NCI-H1105 treated with DMSO at 0.1 percent for 48 hours (cell line): Measurements from ENCODE around the gene DCBLD1.
"Not testable (repeated sequence)": the region's sequence is repeated elsewhere in the genome, so short reads cannot be mapped to it uniquely, and the experiment has no call there.

Experiments used
- DNase-seq: peaks from one replicate; lab custom pipeline; 2025; lab: John Stamatoyannopoulos, UW

DCBLD1 gene

DNA sequence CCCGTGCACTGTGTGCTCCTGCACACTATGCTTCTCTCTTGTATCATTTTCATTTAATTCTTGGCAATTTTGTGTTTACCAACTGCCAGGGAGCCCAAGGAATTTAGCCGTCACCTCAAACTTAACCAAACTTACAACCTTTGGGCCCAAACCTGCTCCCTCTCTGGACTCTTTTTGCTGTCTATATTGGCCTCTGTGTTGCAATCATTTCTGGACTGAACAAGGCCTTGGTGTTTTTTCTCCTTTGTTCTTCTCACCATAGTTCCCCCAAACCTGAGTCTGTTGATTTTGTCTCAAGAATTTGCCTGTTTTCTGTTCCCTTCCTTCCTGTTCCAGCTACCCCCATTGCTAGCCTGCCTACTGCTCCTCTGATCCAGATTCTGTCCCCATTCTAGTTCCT, 19.2 kb downstream of the DCBLD1 start:
- no peak for DNase-seq

DNA sequence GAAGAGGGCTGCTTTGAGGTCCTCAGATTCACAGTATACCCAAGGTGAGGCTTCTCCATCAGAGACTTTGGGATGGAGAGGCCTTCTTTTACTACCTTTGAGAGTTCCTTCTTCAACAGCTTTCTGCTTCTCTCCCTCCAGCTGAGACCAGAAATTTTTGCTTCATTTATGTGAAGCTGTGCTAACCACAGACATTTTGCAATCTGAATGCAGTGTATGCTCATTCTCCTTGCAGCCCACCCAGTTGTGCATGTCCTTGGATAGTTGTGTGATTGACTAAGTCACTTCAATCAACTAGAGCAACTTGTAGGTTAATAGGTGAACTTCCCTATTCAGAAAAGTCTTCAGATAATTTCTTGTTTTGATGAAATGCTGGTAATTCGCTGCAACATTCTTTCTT, 20.1 kb downstream of the DCBLD1 start:
- DNase-seq = no peak

DNA sequence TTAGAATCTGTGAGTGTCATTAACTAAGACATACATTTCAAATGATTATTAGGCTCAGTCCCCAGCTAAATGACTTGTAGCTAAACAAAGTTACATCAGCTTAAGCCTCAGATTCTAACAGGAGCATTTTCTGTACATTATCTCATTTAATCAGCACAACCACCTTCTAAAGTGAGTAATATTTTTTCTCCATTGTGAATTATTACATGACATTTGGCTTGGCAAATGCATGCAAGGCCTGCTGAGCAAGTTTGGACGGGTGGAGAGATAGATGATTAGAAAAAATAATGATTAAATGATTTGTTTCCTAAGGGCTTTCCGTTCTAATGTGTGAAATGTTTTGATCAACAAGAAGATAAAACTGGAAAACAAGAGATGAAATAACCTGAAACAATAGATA, 20.7 kb downstream of the DCBLD1 start:
- no peak for DNase-seq

DNA sequence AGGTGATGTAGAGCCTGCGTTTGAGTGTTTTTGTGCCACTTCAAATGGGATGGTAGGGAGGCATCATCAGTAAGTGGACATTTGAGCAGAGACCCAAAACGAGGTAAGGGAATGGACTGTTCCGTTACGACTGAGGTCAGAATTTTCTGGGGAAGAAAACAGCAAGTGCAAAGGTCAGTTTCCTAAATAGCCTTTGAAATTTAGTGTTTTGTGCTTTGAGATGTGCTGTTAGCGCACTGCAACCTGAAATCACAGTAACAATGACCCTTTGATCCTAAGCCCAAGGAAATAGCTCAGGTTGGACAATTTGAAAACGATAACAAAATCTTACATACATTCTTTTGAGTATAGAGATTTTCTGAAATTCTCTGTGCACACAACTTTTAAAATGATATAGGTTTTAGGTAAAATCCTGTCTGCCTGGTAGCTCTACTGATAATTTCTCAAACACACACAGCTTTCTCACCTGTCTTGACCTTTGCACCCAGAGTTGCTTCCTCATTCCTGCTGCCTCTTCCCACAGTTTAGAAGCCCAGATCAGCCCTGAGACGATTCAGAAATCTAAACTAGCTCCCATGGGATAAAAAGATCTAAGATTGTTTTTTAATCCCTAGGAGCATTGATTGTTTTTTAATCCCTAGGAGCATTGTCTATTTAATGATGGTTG, 22.1 kb downstream of the DCBLD1 start:
- DNase-seq = no peak

DNA sequence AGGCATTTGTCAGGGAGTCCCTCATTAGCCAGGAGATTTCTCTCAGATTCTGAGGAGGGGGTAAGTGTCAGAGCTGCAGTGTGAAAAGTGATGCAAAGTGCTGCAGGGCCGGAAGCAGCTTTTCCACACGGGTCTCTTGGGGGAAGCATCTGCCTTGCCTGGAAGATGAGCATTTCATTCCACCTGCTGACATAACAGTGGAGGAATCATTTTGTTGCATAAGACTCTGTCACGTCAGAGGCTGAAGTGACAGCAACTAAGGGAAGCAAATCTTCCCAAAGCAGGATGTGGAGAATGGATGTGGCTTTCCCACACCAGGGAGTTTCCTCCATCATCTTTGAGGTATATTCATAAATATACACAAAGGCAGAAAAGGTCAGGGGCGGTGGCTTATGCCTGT, 22.8 kb downstream of the DCBLD1 start:
- DNase-seq = no peak

DNA sequence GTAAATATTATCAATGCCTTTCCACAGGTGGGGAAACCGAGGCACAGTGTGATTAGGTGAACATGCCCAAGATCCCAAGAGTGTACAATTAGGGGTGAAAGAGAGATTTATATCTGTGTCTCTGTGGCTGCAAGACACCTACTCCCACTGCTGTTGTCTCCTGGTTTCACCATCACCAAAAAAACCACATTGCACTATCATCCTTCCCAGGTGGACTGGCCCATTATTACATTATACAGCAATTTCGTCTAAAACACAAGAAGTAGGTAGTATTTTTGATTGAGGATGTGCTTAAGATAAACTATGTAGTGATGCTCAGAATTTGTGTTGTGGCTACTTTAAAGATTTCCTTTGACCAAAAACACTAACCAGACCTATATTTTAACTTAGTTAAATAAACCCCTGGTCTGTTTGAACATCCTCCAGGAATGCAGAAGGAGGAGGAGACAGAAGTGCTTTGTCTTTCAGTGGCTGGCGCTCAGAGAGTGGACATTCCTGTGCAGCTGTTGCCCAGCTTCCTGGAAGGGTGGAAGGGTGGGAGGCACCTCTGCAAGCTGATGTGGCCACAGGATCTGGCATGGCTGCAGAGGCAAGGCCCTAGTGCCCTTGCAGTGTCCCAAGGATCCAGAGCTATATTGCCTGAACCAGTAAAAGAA, 23.8 kb downstream of the DCBLD1 start:
- DNase-seq = no peak

DNA sequence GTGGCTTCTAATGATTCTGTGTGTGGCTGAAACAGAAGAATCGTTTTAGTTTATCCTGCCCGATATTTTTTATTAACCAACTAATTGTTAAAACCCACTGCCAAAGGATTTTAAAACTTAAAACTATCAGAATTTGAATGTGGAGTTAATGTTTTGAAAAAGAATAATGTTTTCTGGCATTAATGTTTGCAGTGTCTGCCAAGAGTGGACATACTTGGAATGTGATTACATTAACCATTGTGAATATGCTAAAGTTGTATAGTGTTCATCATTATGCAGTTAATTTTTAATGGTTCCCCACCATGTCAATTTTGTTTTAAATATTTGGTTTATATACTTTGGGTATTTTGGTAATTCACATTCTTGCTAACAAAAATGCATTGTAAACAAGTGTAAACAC, 24.4 kb downstream of the DCBLD1 start:
- no peak for DNase-seq

DNA sequence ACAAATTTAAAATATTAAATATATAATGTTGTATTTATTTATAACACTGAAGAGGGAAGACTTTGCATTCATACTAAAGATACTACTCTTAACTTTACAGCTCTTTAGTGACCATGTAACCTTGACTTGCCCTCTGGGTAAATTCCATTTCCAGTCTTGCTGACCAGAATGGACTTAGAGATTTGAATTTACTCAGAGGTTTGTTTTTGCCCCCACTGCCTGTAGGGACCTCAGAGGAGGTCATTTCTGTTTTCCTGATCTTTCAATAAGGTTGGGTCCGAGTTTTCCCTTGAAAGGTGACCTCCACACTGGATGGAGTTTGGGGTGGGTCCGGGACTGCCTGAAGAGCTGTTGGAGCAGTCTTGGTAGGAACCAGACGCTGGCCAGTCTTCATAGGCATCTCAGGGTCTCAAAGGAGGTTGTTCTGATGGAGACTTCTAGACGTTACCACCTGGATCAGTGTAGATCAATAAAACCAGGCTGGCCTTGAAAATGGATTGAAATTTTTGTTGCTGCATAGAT, 26.0 kb downstream of the DCBLD1 start:
- DNase-seq = no peak

DNA sequence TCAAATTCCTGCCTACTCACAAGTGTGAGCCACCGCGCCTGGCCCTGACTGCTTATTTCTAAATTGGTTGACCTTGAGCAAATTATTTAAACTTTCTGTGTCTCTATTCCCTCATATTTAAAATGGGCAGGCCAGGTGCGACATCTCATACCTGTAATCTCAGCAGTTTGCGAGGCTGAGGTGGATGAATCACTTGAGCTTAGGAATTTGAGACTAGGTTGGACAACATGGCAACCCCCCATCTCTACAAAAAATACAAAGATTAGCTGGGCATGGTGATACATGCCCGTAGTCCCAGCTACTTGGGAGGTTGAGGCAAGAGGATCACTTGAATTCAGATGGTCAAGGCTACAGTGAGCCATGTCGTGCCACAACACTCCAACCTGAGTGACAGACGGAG, 26.5 kb downstream of the DCBLD1 start:
- no peak for DNase-seq

DNA sequence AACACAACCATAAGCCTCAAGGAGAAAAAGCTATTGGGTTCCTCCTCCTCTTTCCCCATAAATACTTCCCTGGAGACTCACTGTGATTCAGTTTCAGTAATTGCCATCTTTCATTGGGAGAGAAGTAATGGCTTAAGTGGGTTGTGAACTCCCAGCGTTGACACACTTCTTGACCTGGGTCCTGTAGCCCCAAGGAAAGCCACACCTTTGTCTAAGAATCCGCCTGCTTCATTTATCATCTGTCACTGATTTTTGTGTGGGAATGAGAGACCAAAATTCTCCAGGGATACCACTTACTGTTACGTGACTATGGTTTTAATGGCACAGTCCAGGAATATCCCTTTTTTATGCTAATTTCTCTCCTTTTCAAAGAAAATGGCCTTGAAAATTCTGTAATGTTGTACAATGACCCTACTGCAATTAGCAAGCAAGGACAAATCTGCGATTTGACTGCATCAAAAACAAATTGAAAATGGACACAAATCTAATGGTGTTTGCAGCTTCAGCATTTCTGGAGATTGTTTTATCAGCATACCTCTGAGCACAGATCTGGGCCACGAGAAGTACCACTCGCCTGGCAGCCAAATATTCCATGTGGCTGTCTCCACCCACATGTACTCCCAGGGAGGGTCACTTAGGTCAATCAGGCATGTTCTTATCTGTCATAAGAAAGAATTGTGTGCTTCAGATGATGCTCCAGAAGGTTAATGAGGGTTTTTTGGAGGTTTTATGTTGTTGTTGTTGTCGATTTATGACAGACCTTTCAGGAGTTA, 29.8 kb downstream of the DCBLD1 start:
- no peak for DNase-seq

DNA sequence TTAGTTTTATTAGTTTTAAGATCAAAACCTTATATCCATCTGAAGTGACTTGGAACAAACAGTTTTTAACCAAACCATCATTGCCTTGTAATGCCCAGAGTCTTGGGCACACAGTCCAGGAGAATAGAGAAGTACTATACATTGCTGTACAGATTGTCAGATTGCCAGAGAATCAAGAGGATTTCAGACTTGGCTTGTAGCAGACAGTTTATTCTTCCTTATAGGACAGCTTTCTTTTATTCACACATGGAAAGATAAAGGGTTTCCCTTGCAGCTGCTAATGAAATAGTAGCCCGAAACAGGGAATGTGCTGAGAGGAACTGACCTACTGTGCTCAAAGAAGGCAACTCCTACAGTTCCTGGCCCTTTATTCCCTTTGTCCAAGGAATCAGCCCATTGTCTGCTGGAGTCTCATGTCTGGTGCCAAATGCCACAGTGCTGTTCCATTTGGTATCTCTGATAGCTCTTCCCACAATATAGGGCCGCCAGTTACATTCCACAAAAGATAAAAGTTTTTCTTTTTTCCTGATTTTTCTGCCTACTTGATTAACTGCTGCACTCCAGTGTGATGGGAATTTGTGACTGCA, 30.6 kb downstream of the DCBLD1 start:
- DNase-seq = no peak

DNA sequence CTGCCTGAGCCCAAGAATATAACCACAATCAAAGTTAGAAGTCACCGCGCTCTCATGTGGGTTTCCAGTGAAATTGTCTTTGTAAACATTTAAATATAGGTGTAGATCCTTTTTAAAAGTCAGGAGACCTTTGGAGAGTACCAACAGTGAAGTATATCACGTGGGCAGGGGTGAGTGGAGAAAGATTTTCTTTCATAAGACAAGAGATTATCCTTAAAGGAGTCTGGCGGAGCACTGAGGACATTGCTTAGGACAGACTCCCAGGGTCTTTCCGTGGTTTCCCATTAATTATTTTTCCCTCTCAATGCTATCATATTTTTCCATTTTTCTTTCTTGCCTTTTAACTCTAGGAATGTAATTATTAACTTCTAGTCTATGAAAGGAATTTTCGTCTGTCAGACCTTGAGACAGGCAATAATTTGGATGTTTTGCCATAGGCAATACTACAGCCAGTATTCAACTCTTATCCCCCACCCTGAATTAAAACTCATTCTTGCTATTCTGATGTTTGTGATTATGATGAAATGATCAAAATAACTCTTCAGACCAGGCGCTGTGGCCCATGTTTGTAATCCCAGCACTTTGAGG, 31.4 kb downstream of the DCBLD1 start:
- DNase-seq = no peak

DNA sequence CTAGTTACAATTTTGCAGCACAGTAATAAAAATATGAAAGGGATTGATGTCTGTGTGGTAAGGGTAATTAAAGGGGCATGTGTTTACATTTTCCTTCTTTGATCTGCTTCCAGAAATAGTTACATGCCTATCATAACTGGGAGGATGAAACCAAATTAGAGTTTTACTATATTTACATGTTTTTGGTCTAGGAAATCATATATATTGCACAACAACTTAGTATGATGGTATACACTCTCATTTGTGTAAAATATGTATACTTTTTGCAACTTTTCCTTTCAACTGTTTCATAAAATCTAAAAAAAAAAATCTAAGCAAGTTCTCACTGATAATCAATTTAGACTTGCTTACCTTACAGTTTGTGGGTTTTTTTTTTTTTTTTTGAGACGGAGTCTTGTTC, 32.2 kb downstream of the DCBLD1 start:
- peak; percentile 7 for DNase-seq

DNA sequence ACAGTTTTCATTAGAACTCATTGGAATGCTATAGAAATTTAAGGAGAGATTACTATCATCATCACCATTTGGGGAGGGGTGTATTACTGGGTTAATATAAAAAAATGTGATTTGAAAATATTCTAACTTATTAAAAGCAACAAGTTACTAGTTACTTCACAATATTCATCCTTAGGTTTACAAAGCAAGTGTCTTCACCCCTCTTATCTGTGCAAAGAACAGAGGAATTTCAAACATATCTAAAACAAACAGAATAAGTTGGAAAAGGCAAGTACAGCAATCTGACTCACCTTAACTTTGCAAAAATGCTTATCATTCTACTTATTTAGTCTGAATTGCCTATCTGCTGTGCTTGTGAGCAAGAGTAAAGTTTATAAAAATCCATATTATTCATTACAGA, 32.9 kb downstream of the DCBLD1 start:
- no peak for DNase-seq

DNA sequence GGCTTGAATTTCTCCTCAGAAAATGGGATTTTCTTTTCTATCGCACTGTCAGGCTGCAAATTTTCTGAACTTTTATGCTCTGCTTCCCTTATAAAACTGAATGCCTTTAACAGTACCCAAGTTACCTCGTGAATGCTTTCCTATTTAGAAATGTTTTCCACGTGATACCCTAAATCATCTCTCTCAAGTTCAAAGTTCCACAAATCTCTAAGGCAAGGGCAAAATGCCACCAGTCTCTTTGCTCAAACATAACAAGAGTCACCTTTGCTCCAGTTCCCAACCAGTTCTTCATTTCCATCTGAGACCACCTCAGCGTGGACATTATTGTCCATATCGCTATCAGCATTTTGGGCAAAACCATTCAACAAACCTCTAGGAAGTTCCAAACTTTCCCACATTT, 35.5 kb downstream of the DCBLD1 start:
- not testable (repeated sequence) for DNase-seq

DNA sequence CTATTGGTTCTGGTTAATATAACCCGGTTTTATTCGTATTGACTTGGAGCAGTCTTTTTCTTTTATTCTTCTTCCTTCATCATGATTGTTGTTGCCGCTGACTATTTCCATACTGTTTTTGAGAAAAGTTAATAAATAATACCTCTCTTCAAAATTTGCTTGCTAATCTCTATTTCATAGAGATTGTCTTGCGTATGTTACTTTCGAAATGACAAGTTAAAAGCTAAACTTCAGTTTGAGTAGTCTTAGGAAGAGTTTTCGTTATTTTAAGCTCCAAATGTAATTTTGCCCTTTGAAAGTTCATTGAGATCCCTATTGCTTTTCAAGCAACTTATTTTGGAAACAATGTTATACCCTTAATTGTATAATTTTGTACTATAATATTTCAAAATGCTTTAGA, 36.4 kb downstream of the DCBLD1 start:
- DNase-seq = no peak

DNA sequence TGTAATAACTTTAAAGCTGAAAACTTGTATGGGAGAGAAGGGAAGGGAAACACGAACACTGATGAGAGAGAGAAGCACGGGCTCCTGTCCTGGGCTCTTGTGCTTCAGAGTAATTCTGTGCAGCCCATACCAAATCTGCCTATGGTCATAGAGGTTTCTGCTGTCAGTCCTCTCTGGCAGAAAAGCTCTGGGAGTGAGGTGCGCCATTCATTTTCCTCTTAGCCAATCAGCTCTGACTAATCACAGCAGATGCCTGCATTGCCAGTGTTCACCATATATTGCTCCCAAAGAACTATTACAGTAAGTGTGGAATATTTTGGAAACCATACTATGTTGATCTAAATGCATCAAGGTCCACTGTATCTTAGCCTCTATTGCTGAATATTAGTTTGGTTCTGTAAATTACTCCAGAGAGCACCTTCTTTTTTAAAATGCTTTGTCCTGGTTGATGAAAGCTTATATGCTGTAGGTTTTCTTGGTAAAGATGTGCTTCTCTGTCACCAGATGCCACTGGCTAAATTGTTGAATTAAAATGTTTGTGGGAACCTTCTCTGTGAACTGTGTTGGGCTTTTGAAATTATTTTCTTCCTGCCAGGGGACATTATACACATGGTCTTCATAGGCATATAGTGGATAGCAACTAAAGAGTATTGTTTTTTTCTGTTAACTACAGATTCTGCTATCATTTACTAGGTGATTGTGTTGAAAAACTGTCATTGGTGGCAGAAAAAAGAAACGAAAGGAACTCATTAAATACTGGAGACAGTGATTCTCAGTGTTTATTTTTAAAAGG, 38.3 kb downstream of the DCBLD1 start:
- DNase-seq = no peak

DNA sequence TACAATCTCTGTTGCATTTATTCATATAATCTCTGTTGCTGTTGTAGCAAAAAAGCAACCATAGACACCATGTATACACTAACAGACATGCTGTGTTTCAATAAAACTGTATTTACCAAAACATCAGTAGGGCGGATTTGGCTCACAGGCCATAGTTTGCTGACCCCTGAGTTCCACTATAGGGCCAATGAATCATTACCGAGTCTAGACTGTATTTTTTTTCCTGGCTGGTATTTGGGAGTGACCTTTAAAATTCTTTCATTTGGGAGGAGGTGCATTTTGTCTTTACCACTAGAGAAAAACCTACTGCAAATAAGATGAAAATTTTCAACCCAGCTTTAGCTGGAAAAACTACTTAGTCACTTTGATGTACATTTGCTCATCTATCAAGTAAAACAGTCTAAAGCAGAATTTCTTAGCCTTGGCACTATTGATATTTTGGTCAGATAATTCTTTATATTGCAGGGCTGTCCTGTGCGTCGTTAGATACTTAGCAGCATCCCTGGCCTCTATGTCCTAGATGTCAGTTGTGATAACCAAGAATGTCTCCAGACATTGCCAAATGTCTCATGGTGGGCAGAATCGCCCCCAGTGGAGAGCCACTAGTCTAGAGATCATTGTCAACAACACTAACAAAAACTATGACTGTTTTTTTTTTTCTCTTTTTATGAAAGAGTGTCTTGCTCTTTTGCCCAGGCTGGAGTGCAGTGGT, 39.5 kb downstream of the DCBLD1 start:
- DNase-seq = no peak

DNA sequence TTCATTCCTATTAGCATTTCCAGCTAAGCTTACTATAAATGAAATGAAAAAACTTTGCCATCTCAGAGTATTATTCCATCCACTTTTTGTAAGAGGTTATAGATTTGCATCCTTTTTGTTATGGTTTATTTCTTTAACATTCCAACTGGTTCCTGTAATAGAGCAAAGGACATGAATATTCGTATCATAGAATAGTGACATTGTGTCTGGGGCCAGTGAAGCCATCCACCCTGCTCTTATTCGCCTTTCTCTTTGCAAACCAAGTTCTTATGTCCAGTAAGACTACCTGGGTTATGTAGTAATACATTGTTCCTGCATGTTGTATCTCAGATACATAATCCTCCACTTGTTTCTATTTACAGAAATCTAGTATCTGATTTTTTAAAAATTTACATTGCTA, 43.1 kb downstream of the DCBLD1 start:
- DNase-seq = no peak

DNA sequence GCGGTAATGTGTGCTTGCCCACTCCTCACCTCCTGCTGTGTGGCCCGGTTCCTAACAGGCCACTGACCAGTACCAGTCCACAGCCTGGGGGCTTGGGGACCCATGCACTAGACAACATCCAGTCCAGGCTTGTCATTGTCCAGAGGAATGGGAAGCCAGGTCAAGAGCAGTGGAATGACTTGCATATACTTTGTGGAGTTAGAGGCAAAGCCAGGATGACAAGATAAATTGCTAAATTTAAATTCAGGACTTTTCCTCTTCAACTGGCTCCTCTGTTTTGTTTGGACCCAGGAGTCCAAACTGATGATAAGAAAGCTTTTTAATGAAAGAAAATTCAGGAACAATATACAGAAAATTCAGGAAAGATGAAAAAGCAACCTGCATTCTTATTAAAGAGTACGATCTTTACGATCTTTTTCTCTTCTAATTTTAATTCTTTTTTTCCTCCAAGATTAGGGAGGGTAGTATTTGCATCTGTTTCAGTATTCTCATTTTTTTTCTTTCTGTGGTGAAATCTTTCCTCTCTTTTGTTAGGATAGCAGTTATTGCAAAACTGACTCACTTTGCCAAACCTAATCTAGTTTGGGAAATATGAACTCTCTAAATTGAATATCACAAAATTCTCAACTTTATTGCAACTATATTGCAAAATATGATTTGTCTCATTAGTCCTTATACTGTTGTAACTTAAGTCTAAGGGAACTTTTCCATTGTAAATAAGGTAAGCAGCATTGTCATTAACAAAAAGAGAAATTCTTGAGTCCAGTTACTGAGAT, 48.2 kb downstream of the DCBLD1 start:
- no peak for DNase-seq
